Small intestine (tissue), 7 donors: ENCODE measurements around the gene C1QTNF6. TPM values are rescaled to one million over a fixed set of nuclear protein-coding genes. Genes with fewer than 3 reads are reported as not detected.

Experiments
- DNase-seq, 2 donors: peaks; one replicate each; pipeline versions ENCODE4 v3.0.0 to v3.0.0-alpha.2; 2013
- FAIRE-seq: peaks from 2 replicates; lab custom pipeline; 2012; peaks lifted over from hg19 to GRCh38; lab: Jason Lieb, UNC
- H3K27ac ChIP-seq, 3 donors: one replicate each; pipeline ENCODE4 v1.5.1; 2013; ENCODE audit warnings: low read length in 2 of 3, mild to moderate bottlenecking in 2 of 3, control low read depth in 1 of 3, inconsistent platforms in 1 of 3, low read depth in 1 of 3, moderate library complexity in 1 of 3
- H3K27me3 ChIP-seq, 3 donors: one replicate each; pipeline ENCODE4 v1.6.1; 2013; ENCODE audit warnings: low read length in 3 of 3, inconsistent platforms in 1 of 3; ENCODE audit not compliant: control insufficient read depth in 3 of 3, insufficient read depth in 3 of 3
- H3K36me3 ChIP-seq, 3 donors: one replicate each; pipeline ENCODE4 v1.6.1; 2013; ENCODE audit warnings: low read length in 3 of 3, inconsistent platforms in 1 of 3, low read depth in 1 of 3, mild to moderate bottlenecking in 1 of 3, moderate library complexity in 1 of 3; ENCODE audit not compliant: control insufficient read depth in 3 of 3, insufficient read depth in 2 of 3
- H3K4me1 ChIP-seq, 3 donors: one replicate each; pipeline ENCODE4 v1.6.1; 2013; ENCODE audit warnings: low read length in 2 of 3, inconsistent platforms in 1 of 3, low read depth in 1 of 3, mild to moderate bottlenecking in 1 of 3, moderate library complexity in 1 of 3; ENCODE audit not compliant: control insufficient read depth in 3 of 3, insufficient read depth in 2 of 3
- H3K4me3 ChIP-seq, 3 donors: one replicate each; pipeline ENCODE4 v1.5.1; 2013; ENCODE audit warnings: low read length in 3 of 3, control low read depth in 1 of 3, inconsistent platforms in 1 of 3, low read depth in 1 of 3, mild to moderate bottlenecking in 1 of 3, moderate library complexity in 1 of 3
- H3K9me3 ChIP-seq, 2 donors: one replicate each; pipeline ENCODE4 v1.6.1; 2013; ENCODE audit warnings: low read depth in 1 of 2, low read length in 1 of 2; ENCODE audit not compliant: control insufficient read depth in 2 of 2, insufficient read depth in 1 of 2
- WGBS, 3 donors: extraction: QIAGEN DNeasy Blood & Tissue Kit; methylation state at CpG; one replicate each; pipeline ENCODE4 v1.1.7; 2013; 5-methylcytosine and 5-hydroxymethylcytosine counted together
- polyA plus RNA-seq, 4 donors: library from polyadenylated mRNA; stranded (reverse) in 3 of 4; unstranded in 1 of 4; fragments of 200-250 nt in 3 of 4; fragments of 120-200 nt in 1 of 4; gene quantifications; one replicate each; pipeline versions ENCODE4 v1.2.1 to v1.2.3, GENCODE V29; 2013
- donor health status: healthy with polysubstance abuse.
- donor health status: control.
- donor health status: control.
- donor health status: Bipolar disorder and iron deficiency.
- donor health status: healthy.

Gene C1QTNF6
- polyA plus RNA-seq, 4 donors, result 2.4 to 20.0 (median 3.1) TPM

DNA sequence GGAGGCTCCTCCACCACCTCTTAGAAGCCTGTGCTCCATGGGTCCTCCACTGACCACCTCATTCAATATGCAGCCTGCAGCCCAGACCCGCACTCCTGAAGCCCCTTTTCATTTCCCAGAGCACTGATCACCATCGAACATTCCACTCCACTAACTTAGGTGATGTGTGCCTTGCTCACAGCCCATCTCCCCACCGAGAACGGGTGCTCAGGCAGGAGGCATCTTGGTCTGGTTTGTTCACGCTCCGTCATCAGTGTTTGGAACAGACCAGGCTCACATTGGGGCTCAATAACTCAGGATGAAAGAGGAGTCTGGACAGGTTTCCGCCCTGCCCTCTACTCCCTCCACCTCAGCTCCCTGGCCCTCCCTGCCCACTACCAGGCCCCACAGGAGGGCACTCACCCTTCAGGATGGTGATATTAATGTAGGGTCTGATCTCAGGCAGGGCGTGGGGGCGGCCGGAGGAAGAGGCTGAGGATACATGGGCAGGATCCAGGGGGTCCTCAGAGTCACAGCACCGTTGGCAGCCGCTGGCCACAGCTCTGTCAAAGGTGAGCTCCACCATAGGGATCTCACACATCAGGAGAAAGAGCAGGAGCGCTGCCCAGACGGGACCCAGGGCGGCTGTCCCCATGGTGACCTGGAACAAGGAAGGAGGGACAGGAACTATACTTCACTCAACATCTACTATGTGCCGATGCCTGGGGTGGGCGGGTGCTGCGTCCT is 3.1 kb downstream of the C1QTNF6 start:
- Histone ChIP-seq H3K36me3 (peaks cover 0 to 29% (median 0%) of the 10 kb centered on the region in 3 donors), H3K4me1 (peaks cover 0 to 34% (median 11%) of the 10 kb centered on the region in 3 donors), H3K27ac (no peak overlapping the region), H3K27me3 (no peaks in the 10 kb centered on the region), H3K4me3 (no peak overlapping the region), H3K9me3 (no peaks in the 10 kb centered on the region)
- 89 to 92% (median 91%) methylated on average over 18 of the region's 18 CpGs for WGBS, 3 donors
- DNase-seq (no peak), FAIRE-seq (no peak)

DNA sequence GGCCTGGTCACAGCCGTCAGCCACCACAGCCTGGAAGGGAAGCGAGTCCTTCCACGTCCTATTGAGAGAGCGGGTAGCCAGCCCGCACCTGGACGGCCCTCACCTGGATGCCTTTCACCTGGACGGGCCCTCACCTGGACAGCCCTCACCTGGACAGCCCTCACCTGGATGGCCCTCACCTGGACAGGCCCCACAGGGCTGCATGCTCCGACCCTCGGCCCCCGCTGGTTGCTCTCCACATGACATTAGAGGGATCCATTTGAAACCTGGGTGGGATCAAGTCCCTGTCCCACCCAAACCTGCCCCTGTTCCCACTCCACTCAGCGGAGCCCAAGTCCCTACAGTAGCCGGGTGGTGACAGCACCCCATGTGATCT is 3.7 kb downstream of the C1QTNF6 start:
- H3K4me3 ChIP-seq, result no peak overlapping the region
- peaks cover 0 to 33% (median 0%) of the 10 kb centered on the region in 3 donors for H3K36me3 ChIP-seq
- WGBS, 3 donors, result 91 to 95% (median 93%) methylated on average over 12 of the region's 12 CpGs
- no peak for DNase-seq
- H3K9me3 ChIP-seq, result no peaks in the 10 kb centered on the region
- no peak for FAIRE-seq
- peaks cover 3 to 35% (median 11%) of the 10 kb centered on the region in 3 donors for H3K4me1 ChIP-seq
- H3K27ac ChIP-seq, result no peak overlapping the region
- no peaks in the 10 kb centered on the region for H3K27me3 ChIP-seq

DNA sequence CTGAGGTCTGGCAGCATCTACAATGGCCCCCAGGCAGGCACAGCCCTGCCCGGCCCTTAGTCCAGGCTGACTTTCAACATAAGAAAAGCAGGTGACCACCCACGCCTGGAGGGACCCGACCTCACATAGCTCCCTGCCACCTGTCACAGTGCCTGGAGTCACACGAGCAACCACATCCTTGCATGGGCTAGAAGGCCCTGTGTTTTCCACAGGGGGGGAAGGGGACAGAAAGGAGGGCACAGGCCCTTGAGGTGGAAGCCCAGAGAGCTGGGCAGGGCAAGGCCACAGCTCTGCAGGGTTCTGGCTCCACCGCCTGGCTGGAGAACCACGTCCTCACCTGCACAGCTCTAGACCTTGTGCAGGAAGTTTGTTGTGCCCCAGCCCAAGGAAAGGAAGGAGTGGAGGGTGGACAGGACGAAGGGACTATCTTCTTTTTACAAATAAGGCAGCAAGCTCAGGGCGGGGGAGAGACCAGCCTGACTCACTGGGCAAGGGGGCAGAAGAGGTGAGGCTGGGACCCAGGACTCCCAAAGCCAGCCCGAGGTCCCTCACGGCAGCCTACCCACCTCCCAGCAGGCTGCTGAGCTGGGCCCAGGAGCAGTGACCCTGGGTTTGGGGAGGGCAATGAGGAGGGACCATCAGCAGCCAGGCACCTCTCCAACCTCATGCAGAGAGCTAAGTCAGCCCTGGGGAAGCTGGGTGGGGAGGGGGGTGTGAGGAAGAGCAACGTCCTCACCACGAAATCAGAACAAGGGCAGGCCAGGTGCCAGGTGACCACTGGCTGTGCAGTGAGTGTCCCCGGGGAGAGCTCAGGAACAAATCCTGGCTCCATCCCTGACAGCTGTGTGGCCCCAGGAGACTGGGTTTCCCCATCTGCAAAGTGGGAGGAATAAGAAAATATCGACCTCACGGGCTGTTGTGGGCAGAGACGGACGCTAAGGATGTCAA is 4.3 kb downstream of the C1QTNF6 start:
- DNase-seq, result no peak
- Histone ChIP-seq H3K27me3 (no peaks in the 10 kb centered on the region), H3K27ac (no peak overlapping the region), H3K4me3 (no peak overlapping the region), H3K36me3 (peaks cover 0 to 33% (median 0%) of the 10 kb centered on the region in 3 donors), H3K9me3 (no peaks in the 10 kb centered on the region), H3K4me1 (peaks cover 4 to 32% (median 11%) of the 10 kb centered on the region in 3 donors)
- no peak for FAIRE-seq
- WGBS, 3 donors, result 79 to 81% (median 80%) methylated on average over 17 of the region's 17 CpGs

DNA sequence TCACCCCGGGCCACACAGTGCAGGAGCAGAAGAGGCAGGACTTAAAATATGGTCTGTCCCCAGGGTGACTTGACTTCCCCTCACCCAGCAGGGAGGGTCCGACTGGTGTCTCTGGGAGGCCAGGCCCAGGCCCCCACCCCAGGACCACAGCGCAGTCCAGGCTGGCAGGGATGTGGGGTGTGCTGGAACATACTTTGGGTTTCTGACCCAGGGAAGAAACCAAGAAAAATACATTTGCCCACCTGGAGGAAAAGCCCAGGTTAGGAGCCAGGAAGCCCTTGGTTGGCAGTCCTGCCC is 5.2 kb downstream of the C1QTNF6 start:
- Histone ChIP-seq H3K27me3 (no peaks in the 10 kb centered on the region), H3K4me1 (peaks cover 10 to 33% (median 14%) of the 10 kb centered on the region in 3 donors), H3K36me3 (peaks cover 0 to 33% (median 0%) of the 10 kb centered on the region in 3 donors), H3K27ac (no peak overlapping the region), H3K4me3 (no peak overlapping the region), H3K9me3 (no peaks in the 10 kb centered on the region)
- FAIRE-seq, result no peak
- 79 to 88% (median 82%) methylated on average over 3 of the region's 3 CpGs for WGBS, 3 donors
- no peak for DNase-seq

DNA sequence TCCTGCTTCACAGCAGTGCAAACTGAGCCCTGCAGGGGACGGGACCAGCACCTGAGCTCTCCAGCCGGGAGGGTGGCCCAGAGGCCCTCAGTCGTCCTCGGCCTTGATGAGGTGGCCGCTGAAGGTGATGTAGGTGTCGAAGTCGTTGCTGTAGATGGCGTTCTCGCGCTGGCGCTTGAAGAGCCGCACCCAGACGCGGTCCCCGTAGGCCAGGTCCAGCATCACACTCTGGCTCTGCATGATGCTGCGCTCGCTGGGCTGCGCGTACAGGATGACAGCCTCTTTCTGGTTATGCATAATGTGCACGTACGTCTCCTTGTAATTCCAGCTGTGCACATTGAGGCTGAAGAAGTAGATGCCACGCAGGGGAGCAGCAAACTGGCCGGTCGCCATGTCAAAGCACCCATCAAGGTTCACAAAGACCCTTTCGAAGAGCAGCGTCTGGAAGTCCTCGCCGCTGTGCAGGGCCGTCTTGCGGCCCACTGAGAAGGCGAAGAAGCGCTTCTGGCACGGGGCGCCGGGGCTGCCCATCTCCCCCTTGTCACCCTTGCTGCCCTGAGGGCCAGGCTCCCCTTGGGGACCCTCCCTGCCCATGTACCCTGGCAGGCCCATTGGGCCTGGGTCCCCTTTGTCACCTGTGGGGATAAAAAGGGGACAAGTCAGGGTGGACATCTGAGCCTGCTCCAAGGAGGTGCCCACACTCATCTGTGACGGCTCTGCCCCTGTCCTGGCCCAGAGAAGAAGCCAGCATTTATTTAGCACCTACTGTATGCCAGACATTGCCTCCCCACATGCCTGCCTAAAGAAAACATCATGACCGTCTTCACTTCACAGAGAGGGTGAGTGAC is 5.7 kb downstream of the C1QTNF6 start:
- DNase-seq (no peak), FAIRE-seq (no peak)
- no peaks in the 10 kb centered on the region for H3K27me3 ChIP-seq
- H3K27ac ChIP-seq, result no peak overlapping the region
- H3K4me3 ChIP-seq, result no peak overlapping the region
- peaks cover 12 to 32% (median 15%) of the 10 kb centered on the region in 3 donors for H3K4me1 ChIP-seq
- no peaks in the 10 kb centered on the region for H3K9me3 ChIP-seq
- H3K36me3 ChIP-seq, result peaks cover 0 to 33% (median 0%) of the 10 kb centered on the region in 3 donors
- 83 to 90% (median 89%) methylated on average over 37 of the region's 37 CpGs for WGBS, 3 donors

DNA sequence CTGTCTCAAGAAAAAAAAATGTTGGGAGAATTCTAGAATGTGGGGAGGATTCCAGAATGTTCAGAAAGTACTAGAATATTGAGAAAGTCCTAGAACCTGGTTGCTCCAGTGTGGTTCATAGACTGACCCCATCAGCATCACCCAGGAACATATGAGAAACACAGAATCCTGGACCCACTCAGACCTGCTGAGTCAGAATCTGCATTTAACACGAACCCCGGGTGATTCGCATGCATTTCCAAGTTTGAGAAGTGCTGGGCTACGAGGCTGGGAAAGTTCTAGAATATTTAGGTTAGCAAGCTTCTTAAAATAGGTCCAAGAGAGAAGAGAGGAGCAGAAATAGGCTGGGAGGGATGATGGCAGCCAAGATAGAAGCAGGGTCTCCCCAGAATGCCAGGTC is 6.4 kb downstream of the C1QTNF6 start:
- Histone ChIP-seq H3K36me3 (peaks cover 0 to 33% (median 0%) of the 10 kb centered on the region in 3 donors), H3K9me3 (no peaks in the 10 kb centered on the region), H3K4me3 (no peak overlapping the region), H3K27ac (no peak overlapping the region), H3K27me3 (no peaks in the 10 kb centered on the region), H3K4me1 (peaks cover 7 to 31% (median 15%) of the 10 kb centered on the region in 3 donors)
- no peak for DNase-seq
- FAIRE-seq, result no peak
- WGBS, 3 donors, result 78 to 85% (median 81%) methylated on average over 4 of the region's 4 CpGs

DNA sequence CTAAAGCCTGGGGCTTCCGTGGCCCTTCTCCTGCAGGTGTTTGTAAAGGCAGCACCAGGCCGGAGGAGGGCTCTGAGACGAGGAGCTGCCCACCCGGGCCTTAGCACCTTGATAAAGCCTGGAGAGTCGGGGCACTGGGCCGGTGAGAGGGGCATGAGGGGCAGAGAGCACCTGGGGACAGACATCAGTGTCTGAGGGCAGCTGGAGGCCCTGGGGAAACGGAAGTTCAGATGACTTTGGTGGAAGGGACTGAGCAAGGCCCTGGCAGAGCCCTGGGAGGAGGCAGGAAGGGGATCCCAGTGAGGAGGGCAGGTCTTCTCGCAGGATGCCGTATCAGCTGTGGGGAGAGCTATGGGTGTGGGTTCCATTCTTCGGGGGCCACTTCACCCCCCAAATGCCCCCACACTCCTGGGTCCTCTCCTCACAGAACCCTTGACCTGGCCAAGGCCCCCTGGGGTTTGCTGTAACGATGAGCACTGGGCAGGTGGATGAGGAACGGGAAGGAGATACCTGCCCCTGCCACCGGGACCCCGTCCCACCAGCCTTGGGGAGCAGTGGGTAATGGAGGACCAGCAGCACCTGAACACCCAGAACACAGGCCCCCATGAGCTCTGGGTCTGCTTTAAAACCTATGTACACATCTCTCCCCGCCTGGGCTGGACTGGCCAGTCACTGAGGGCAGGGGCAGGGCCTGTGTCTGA is 7.4 kb downstream of the C1QTNF6 start:
- no peak for DNase-seq
- no peak for FAIRE-seq
- H3K4me3 ChIP-seq, result no peak overlapping the region
- peaks cover 0 to 33% (median 0%) of the 10 kb centered on the region in 3 donors for H3K36me3 ChIP-seq
- no peak overlapping the region for H3K27ac ChIP-seq
- H3K9me3 ChIP-seq, result no peaks in the 10 kb centered on the region
- WGBS, 3 donors, result 85 to 91% (median 86%) methylated on average over 15 of the region's 15 CpGs
- H3K27me3 ChIP-seq, result no peaks in the 10 kb centered on the region
- H3K4me1 ChIP-seq, result peaks cover 7 to 38% (median 15%) of the 10 kb centered on the region in 3 donors
